Uterus (tissue), 4 donors: ENCODE results near the gene SMARCA4. TPM values are rescaled to one million over a fixed set of nuclear protein-coding genes. Genes with fewer than 3 reads are reported as not detected.

Experiments
- small RNA-seq: library from RNA; depleted of rRNA; stranded (forward); fragments of <200 nt; gene quantifications from one replicate; pipeline ENCODE3, GENCODE V24; 2016
- total RNA-seq, 4 donors: library from RNA; depleted of rRNA in 3 of 4; stranded (reverse); fragments of >200 nt in 3 of 4; gene quantifications; one replicate each; pipeline versions ENCODE4 v1.1.0 to v1.2.4, GENCODE V29; 2014 to 2023
- donor health status: DM: yes; HTN: yes; CAD: no.

SMARCA4 gene
- total RNA-seq, 4 donors from 2014 or later = 44.6 to 78.7 (median 76.2) TPM

Small RNA genes lying within 50 kb of the gene (small RNA-seq; reads per million reads assigned to genes)
- gene RF02271 (not detected), gene RN7SL192P (not detected)

Other genes with a start within 250 kb of the SMARCA4 start
- gene DNM2, start 243.0 kb upstream of the SMARCA4 start, total RNA-seq = 100 to 1,000 TPM in 2 of 4 donors, 10 to 100 TPM in 2; 46.8 to 150 (median 86.0) TPM
- gene TMED1, start 124.8 kb upstream of the SMARCA4 start, total RNA-seq = 10 to 100 TPM in 3 of 4 donors, 1 to 10 TPM in 1; 7.2 to 57.0 (median 27.2) TPM
- 10 to 100 TPM in 1 of 4 donors, 1 to 10 TPM in 1, not detected in 2; 2.7 to 25.9 TPM for gene C19orf38, start 112.6 kb upstream of the SMARCA4 start, total RNA-seq
- 10 to 100 TPM in 2 of 4 donors, 1 to 10 TPM in 2; 6.4 to 50.4 (median 18.7) TPM for gene CARM1, start 89.5 kb upstream of the SMARCA4 start, total RNA-seq
- 100 to 1,000 TPM in 1 of 4 donors, 10 to 100 TPM in 3; 40.5 to 100 (median 71.0) TPM for gene YIPF2, start 32.4 kb upstream of the SMARCA4 start, total RNA-seq
- gene TIMM29, start 32.2 kb upstream of the SMARCA4 start, total RNA-seq = 10 to 100 TPM in 3 of 4 donors, 1 to 10 TPM in 1; 7.6 to 40.5 (median 28.5) TPM
- 10 to 100 TPM in 3 of 4 donors, 1 to 10 TPM in 1; 7.9 to 55.3 (median 48.8) TPM for gene LDLR, start 128.4 kb downstream of the SMARCA4 start, total RNA-seq
- gene SPC24, start 194.8 kb downstream of the SMARCA4 start, total RNA-seq = 10 to 100 TPM in 1 of 4 donors, 1 to 10 TPM in 3; 1.8 to 21.8 (median 2.6) TPM
- 100 to 1,000 TPM; 326 to 762 (median 535) TPM for gene KANK2, start 236.5 kb downstream of the SMARCA4 start, total RNA-seq